Skeletal muscle tissue (tissue), 4 donors: ENCODE data around the gene CELF4. TPM values are rescaled to one million over a fixed set of nuclear protein-coding genes. Genes with fewer than 3 reads are reported as not detected.

Experiments
- H3K27ac ChIP-seq: one replicate; pipeline ENCODE4 v1.7.0; 2013; ENCODE audit warnings: mild to moderate bottlenecking, low read depth, low read length, inconsistent platforms
- H3K27me3 ChIP-seq, 3 donors: one replicate each; pipeline ENCODE4 v1.7.0; 2013; ENCODE audit warnings: low read length in 3 of 3; ENCODE audit not compliant: control insufficient read depth in 3 of 3, insufficient read depth in 3 of 3
- H3K36me3 ChIP-seq, 3 donors: one replicate each; pipeline ENCODE4 v1.7.0; 2013; ENCODE audit warnings: low read length in 3 of 3; ENCODE audit not compliant: control insufficient read depth in 3 of 3, insufficient read depth in 3 of 3
- H3K4me1 ChIP-seq, 3 donors: one replicate each; pipeline ENCODE4 v1.7.0; 2013; ENCODE audit warnings: low read length in 3 of 3, mild to moderate bottlenecking in 3 of 3; ENCODE audit not compliant: control insufficient read depth in 3 of 3, insufficient read depth in 3 of 3
- H3K4me3 ChIP-seq, 3 donors: one replicate each; pipeline ENCODE4 v1.7.0; 2013; ENCODE audit warnings: low read length in 3 of 3
- H3K9ac ChIP-seq, 3 donors: one replicate each; pipeline ENCODE4 v1.7.0; 2013; ENCODE audit warnings: low read length in 3 of 3, mild to moderate bottlenecking in 3 of 3, moderate library complexity in 2 of 3, low read depth in 1 of 3
- H3K9me3 ChIP-seq, 3 donors: one replicate each; pipeline ENCODE4 v1.7.0; 2013; ENCODE audit warnings: low read length in 3 of 3; ENCODE audit not compliant: control insufficient read depth in 3 of 3
- total RNA-seq: library from RNA; depleted of rRNA; stranded (reverse); fragments of >200 nt; gene quantifications from one replicate; pipeline ENCODE4 v1.2.3, GENCODE V29; 2014
- donor health status: Osteomylitis.

CELF4 gene
- total RNA-seq, 1 donor from 2014 or later = not detected

- Histone ChIP-seq H3K36me3 (no peaks in the 10 kb centered on the region), H3K4me3 (no peak overlapping the region), H3K4me1 (no peaks in the 10 kb centered on the region), H3K9me3 (peaks cover 5 to 11% (median 10%) of the 10 kb centered on the region in 3 donors), H3K27ac (no peak overlapping the region), H3K9ac (no peak overlapping the region), H3K27me3 (peaks cover 2 to 12% (median 3%) of the 10 kb centered on the region in 3 donors)
These were observed 179.5 kb downstream of the CELF4 start for GRCh38 chr18:37385846-37386778.

GRCh38 chr18:37383846-37384595, 181.6 kb downstream of the CELF4 start:
- H3K36me3 ChIP-seq = no peaks in the 10 kb centered on the region
- H3K4me1 ChIP-seq = no peaks in the 10 kb centered on the region
- peaks cover 0 to 2% (median 1%) of the 10 kb centered on the region in 3 donors for H3K9me3 ChIP-seq
- peaks cover 0 to 15% (median 3%) of the 10 kb centered on the region in 3 donors for H3K27me3 ChIP-seq
- no peak overlapping the region for H3K27ac ChIP-seq
- no peak overlapping the region for H3K9ac ChIP-seq
- no peak overlapping the region for H3K4me3 ChIP-seq

GRCh38 chr18:37383036-37383785, 182.4 kb downstream of the CELF4 start:
- H3K27ac ChIP-seq = no peak overlapping the region
- no peaks in the 10 kb centered on the region for H3K4me1 ChIP-seq
- H3K27me3 ChIP-seq = peaks cover 0 to 17% (median 3%) of the 10 kb centered on the region in 3 donors
- no peak overlapping the region for H3K9ac ChIP-seq
- no peak overlapping the region for H3K4me3 ChIP-seq
- no peaks in the 10 kb centered on the region for H3K36me3 ChIP-seq
- peaks cover 0 to 2% (median 0%) of the 10 kb centered on the region in 3 donors for H3K9me3 ChIP-seq

GRCh38 chr18:37381554-37381953, 184.0 kb downstream of the CELF4 start:
- Histone ChIP-seq H3K9ac (no peak overlapping the region), H3K9me3 (peaks cover 0 to 2% (median 0%) of the 10 kb centered on the region in 3 donors), H3K4me1 (no peaks in the 10 kb centered on the region), H3K36me3 (no peaks in the 10 kb centered on the region), H3K4me3 (no peak overlapping the region), H3K27ac (no peak overlapping the region), H3K27me3 (peaks cover 3 to 26% (median 8%) of the 10 kb centered on the region in 3 donors)

- Histone ChIP-seq H3K27me3 (peaks cover 3 to 33% (median 8%) of the 10 kb centered on the region in 3 donors), H3K36me3 (no peaks in the 10 kb centered on the region), H3K4me3 (no peak overlapping the region), H3K9me3 (peaks cover 0 to 2% (median 0%) of the 10 kb centered on the region in 3 donors), H3K27ac (no peak overlapping the region), H3K4me1 (no peaks in the 10 kb centered on the region), H3K9ac (no peak overlapping the region)
These were observed 185.0 kb downstream of the CELF4 start for GRCh38 chr18:37380546-37381110.

- H3K27me3 ChIP-seq = peaks cover 8 to 35% (median 16%) of the 10 kb centered on the region in 3 donors
- no peak overlapping the region for H3K9ac ChIP-seq
- H3K9me3 ChIP-seq = no peaks in the 10 kb centered on the region
- H3K27ac ChIP-seq = no peak overlapping the region
- no peak overlapping the region for H3K4me3 ChIP-seq
- H3K36me3 ChIP-seq = no peaks in the 10 kb centered on the region
- H3K4me1 ChIP-seq = no peaks in the 10 kb centered on the region
These were observed 187.1 kb downstream of the CELF4 start for GRCh38 chr18:37378336-37379010.

- no peak overlapping the region for H3K4me3 ChIP-seq
- no peaks in the 10 kb centered on the region for H3K4me1 ChIP-seq
- H3K27me3 ChIP-seq = peaks cover 8 to 41% (median 30%) of the 10 kb centered on the region in 3 donors
- H3K36me3 ChIP-seq = no peaks in the 10 kb centered on the region
- no peaks in the 10 kb centered on the region for H3K9me3 ChIP-seq
- no peak overlapping the region for H3K9ac ChIP-seq
- H3K27ac ChIP-seq = no peak overlapping the region
These were observed 190.4 kb downstream of the CELF4 start for GRCh38 chr18:37375181-37375580.

GRCh38 chr18:37368110-37368954, 197.3 kb downstream of the CELF4 start:
- no peak overlapping the region for H3K9ac ChIP-seq
- peaks cover 4 to 28% (median 27%) of the 10 kb centered on the region in 3 donors for H3K27me3 ChIP-seq
- H3K36me3 ChIP-seq = no peaks in the 10 kb centered on the region
- no peak overlapping the region for H3K4me3 ChIP-seq
- peaks cover 0 to 7% (median 0%) of the 10 kb centered on the region in 3 donors for H3K4me1 ChIP-seq
- H3K27ac ChIP-seq = no peak overlapping the region
- H3K9me3 ChIP-seq = no peaks in the 10 kb centered on the region
